HUDEP-2 (cell line): ENCODE measurements around the gene SAMHD1.
"Not testable (repeated sequence)": the region's sequence is repeated elsewhere in the genome, so short reads cannot be mapped to it uniquely, and the experiment has no call there.

Experiments used
- DNase-seq, 76 experiments: peaks; one replicate each; lab custom pipeline; 2025; ENCODE audit not compliant: unreplicated experiment in 76 of 76; lab: John Stamatoyannopoulos, UW

The SAMHD1 gene

DNA sequence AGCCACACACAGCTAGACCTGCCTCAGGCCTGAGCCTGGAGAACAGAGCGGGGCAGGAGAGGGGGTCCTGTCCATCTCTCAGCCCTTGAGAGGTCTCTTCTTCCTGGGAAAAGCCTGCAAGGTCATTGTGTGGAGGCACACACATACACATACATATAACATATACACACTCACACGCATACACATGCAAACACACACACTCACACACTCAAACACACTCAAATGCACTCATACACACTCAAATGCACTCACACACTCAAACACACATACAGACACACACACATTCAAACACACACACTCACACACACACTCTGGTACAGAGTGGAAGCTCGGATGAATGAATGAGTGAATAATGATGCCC, 75.1 kb downstream of the SAMHD1 start:
- no peak for DNase-seq

DNA sequence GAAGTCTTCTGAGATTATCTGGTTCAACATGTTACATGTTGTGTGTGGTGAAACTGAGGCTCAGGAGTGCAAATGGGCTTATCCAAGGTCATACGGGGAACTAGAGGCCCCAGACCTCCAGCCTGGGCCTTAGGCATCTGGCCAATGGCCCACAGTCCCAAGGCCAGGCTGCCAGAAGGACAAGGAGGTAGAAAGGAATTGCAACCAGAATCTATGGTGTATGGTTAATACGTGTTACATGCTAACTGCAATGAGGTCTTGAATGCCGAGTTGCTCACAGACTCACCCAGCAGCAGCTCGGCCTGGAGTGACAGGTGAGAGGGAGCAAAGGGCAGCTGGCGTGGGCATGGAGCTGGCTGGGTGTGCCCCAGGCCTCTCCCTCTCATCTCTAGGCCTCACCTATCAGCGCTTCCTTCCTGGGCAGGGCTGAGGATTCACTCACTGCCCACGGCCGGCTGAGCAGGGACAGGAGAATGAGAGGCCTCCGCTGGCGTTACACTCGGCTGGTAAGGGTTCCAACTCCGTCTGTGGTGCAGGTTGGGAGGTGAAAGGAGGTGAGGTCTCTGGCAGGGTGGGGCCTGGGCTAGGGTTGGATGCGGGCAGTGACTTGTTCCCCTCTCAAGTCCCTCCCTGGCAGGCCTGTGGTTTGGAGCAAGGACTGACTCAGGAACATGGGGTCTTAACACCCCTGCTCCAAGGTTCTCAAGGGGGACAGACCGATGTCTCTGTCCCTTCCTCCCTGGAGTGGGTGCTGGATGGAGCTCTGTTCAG, 75.6 kb downstream of the SAMHD1 start, which contains the start of gene TLDC2:
TSS of gene TLDC2 (plus strand) at position 437 of the 771 bp plus-strand sequence. CDS start at position 474, 37 bp downstream.
- peak in 2 of 76 experiments; percentile 5 to 10 for DNase-seq

DNA sequence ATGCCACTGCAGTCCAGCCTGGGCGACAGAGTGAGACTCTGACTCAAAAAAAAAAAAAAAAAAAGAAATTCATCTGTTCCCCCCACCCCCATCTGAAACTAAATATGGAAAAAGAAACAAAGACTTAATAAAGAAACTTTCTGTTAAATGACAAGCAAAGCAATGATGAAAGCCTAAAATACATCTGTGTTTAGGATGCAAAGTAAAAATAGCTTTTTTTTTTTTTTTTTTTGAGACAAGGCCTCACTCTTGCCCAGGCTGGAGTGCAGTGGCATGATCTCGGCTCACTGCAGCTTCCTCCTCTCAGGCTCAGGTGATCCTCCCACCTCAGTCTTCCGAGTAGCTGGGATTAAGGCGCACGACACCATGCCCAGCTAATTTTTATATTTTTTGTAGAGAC, 76.4 kb downstream of the SAMHD1 start:
- DNase-seq, result not testable (repeated sequence)

DNA sequence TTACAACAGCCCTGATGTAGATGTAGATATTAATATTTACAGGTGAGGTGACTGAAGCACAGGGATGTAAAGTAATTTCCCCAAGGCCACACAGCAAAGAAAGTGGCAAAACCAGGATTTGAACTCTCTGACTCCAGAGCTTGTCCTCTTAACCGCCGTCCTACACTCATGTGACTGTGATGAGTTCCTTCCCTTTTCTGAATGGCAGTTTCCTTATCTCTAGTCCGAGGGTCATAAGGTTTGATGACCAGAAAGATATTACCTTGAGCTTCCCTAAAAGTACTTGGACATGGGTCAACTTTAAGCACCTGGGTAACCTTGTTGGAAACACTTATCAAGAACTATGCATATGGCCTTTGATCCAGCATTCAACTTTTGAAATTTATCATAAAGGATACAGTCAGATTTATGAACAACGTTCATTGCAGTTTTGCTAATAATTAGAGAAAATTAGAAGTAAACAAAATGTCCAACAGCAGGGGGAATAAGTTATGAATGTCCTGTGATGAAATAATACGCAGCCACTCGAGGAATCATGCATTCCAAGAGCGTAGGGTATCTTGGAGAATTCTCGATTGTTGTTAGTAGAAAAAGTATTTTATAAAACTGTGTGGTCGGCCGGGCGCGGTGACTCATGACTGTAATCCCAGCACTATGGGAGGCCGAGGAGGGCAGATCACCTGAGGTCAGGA, 77.9 kb downstream of the SAMHD1 start:
- DNase-seq, result peak in 16 of 76 experiments; percentile 6 to 53 (median 24)

DNA sequence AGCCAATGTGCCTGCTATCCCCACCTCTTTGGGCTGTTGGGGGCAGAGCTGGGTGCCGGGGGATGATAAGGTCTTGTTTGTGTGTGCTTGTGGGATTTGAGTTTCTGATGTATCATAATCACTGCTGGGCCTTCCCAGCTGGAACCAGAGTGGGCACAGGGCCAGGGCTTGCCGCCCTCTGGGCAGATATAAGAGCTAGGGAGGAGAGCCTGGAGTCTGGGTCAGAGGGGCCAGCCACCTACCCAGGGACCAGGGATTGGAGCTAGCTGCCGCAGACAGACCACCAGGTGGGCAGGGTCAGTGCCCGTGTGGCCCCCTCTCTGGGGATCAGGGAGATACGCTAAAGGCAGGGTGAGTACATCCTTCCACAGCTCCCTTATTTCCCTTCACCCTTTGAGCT, 78.7 kb downstream of the SAMHD1 start:
- DNase-seq, result peak in 30 of 76 experiments; percentile 5 to 54 (median 25)

DNA sequence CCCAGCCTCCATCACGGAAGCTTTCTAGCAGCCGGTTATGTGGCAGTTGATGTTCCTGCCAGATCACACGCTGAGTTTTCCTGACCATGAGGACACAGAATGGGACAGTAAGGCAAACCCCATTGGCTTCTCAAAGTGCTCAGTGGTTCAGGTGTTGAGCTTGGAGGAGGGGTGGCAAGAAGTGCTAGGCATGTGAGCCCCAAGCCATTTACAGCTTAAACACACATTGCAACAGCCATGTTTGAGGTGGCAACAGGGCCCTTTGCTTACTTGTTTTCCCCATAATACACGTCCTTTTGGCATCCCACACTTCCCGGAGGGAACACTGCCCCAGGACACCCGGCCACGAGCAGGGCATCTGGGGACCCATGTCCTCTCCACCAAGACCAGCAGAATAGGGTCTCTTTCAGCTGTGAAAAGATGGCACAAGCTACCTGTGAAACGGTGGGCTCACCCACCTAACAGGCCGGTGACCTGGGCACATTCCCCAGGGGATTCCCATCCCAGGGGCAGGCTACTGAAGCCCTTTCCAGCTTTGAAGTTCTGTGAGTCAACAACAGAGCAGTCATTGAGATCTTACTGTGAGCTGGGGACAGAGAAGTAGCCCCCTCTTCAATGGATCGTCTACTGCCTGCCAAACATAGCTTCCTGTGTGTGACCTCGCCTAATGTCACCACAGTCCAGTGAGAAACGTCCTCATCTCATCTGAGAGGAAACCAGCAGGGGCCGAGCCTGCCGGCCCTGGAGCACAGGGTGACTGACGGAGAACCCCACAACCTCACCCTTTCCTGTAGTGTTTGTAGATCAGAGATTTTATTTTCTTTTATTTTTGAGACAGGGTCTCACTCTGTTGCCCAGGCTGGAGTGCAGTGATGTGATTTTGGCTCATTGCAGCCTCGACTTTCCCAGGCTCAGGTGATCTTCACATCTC, 79.6 kb downstream of the SAMHD1 start:
- no peak for DNase-seq

DNA sequence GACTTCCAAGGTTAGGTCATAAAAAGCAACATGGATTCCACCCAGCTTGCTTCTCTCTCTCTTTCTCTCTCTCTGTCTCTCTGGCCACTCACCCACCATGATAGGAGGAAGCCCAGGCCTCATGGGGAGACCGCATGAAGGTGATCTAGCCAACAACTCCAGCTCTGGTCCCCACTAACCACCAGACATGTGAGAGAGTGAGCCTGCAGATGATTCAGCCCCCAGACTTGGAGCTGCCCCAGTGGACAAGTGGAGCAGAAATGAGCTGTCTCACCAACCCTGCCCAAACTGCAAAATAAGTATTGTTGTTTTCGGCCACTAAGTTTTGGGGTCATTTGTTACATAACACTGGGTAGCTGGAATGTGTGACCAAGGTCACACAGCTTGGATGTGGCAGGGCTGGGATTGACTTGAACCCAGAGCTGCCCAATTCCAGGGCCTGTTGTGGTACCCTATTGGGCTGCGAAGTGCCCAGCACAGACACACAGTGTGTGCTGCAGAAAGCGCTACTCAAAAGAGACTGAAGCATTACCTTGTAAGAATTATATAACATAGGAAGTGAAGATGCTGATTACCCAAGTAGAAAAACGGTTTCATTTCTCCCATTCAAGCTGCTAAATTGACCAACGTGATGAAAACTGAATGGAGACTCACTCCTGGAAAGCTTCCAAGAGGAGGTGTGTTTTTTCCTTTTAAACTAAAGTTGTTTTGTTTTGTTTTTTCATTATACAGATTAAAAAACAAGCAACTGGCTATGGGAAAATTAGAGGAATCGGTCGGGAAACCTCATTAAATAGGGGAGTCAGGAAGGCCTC, 84.6 kb downstream of the SAMHD1 start:
- DNase-seq, result peak in 1 of 76 experiments; percentile 6

DNA sequence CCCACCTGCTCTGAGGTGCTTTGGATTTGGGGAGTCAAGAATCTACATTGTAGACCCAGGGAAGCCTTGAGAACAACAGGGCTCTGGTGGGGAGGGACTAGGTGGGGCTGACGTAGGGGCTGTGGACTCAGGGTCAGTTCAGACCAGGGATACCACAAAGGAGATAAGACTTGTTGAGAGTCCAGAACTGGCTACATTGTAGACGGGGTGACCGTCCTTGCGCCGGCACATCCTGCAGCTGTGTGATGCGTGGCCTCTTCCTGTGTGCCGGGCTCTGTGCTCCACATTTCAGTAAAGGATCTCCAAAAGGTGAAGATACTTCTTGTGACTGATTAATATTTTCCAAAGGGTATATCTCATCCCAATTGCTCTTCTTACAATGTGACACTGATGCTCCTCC, 85.3 kb downstream of the SAMHD1 start:
- no peak for DNase-seq

DNA sequence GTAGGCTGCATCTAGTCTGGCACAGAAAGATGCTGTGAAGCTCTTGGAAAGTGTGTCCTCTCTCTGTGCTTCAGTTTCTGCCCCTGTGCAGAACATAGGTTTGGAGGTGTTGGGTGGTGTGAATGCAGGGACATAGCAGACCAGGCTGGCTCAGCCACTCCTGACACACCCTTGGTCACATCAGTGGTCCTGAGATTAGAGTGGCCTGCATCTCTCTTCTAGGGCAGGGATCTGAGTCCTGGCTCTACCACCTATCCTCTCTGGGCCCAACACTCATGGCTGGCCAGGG, 85.7 kb downstream of the SAMHD1 start:
- DNase-seq, result no peak

DNA sequence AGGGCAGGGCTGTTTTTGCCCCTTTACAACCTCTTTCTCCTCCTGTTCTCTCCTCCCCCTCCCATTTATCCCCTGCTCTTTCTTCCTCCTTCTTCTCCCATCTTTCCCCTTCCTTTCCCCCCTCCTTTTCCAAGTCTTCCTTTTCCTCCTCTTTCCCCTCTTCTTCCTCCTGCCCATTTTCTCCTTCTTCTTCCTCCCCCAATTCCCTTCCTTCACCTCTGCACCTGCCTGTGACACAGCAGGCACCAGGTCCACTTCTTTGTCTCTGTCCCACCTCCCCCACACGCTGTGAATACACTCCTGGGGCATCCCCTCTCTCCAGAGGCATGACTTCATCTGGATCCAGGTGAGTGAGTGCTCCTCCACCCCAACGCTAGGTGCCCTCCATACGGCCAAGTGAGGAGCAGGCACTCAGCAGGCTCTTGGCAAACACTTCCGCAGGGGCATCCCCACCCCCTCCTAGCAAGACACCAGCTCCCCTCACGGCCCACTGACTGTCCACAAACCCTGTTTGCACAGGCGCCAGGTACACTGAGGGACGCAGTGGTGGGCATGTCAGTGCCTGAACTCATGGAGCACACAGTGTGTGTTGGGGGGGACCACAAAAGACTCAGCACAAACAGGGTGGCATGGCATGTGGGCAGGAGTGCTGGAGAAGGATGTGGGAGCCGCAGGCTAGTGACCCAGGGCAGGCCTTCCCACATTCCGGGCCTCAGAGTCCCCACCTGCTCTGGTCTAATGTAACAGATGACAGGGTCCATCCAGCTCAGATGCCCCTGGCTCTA, 86.2 kb downstream of the SAMHD1 start:
- no peak for DNase-seq

DNA sequence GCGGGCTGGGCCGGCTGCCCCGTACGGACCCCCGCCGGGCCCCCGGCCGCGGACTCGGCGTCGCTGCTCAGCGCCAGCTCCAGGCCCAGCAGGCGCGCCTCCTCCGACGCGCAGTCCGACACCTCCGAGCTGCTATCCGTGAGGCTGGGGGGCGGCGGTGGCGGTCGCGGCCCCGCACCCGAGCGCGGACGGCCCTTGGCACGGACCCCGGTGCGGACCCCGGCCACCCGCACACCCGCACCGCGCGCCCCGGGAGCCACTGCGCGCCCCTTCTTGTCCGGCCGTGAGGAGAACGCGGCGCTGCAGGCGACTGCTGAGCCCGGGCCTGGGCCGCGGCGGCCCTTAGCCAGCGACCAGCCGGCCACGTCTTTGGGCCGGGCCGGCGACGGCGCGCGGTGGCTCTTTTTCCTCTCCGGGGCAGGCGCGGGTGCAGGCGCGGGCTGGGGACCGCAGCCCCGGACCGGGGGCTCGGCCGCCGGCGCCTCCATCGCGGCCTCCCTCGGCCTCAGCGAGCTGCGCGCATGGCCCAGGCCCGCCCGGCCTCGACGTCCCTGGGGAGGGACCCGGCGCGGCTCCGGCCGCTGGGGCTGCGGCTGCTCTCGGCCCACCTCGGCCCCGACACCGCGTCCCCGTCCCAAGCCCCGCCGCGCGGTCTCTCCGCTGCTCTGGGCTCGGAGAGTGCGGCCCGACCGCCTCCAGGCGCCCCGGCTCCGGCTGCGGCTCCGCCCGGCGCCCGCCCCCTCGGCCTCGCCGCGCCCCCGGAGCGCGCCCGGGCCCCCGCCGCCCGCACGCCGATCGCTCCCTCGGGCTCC, 88.4 kb downstream of the SAMHD1 start:
- DNase-seq, result peak in 6 of 76 experiments; percentile 5 to 77 (median 57)

DNA sequence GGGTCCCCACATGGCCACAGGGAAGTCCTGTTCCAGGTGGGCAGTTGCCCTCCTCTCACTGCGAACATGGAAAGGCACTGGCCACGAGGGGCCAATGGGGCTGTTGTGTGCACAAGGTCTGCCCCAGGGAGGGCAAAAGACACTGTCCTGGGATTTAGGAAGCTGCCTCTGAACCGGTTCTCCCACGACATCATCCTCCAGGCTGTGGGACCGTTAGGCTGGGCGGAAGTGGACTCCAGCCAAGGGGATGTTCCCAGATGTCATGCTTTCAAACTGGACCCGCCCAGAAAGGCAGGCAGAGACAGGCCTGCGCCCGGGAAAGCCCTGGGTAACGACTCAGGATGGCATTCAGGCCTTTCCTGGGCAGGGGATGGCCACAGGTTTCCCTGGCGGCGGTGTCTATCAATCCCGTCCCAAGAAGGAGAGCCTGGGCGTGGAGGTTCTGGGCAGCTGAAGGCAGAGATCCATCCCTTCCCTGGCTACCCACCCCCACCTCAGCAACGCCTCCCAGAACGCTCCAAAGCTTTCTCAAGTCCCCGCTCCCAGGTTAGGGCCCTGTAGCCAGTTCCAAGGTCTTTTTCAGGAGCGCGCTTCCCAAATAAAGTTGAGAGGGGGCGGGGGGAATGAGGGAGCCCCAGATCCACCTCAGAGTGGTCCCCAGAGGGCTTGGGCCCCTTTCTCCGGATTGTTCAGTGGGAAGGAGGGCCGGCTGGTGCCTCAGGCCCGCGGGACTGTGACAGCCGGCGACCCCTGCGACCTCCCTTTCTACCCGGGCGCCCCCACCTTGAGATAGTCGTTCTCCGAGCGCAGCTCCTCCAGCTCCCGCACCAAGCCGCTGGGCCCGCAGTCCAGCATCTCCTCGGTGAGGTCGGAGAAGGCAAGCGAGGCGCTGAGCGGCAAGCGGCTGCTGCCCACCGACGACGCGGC, 89.4 kb downstream of the SAMHD1 start:
- peak in 71 of 76 experiments; percentile 24 to 85 (median 66) for DNase-seq

DNA sequence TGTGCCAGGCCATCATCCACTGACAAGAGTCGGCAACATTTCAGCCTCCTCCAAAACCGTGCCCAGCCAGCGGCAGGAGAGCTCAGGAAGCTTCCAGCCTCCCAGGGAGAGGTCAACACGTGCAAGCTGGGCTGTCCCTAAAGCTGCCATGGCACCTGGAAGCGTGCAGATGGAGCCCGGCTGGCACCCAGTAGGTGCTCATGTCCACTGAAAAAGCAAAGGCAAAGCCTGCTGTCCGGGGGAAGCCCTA, 90.0 kb downstream of the SAMHD1 start:
- DNase-seq, result no peak

DNA sequence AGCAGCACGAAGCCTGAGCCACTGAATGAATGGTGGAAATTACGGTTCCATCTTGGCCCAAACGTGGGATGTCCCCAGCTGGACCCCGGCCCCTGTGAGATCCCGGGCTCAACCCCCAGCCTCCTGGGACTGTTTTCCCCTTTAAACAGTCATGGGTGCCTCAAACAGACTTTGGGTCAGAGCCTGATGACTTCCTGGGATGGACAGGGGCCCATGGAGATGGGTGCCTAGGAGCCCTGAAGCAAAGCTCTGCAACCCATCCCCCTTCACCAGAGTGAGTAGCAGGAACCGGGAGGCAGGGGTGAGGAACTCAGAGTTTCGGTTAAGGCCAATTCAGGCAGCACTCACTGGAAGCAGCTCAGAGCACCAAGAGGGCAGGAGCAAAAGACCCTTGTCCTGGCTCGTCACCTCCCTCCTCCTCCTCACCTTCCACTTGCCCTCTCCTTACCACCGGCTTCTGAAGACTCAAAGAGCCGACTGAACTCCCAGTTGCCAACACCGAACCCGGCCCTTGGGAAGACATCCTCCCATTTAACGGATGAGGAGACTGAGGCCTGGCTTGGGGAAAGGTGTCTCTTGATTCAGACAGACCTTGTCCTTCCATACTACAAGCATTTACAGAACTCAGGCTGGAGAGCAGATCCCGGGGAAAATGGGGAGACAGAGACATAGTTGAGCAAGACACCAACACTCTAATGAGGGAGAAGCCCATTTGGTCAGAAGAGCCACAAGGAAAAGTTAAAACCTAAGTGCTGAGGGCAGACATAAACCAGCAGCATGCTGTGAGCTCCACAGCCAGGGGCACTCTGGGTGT, 90.5 kb downstream of the SAMHD1 start:
- no peak for DNase-seq

DNA sequence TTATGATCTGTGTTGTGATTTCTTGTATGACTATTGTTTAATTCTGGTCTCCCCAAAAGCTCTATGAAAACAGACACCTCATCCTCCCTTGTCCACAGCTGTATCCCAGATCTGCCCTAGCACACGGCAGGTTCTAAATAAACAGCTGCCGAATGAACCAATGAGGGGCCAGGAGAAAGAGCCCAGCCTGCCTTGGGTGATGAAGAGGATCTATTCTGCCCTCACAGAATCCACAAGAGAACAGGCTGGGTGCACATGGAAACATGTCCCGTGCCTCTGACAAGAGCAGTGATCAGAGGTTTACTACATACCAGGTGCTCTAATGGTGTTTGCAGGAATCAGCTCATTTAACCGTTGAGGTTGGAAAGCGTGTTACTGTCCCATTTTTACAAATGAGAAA, 91.2 kb downstream of the SAMHD1 start:
- no peak for DNase-seq

DNA sequence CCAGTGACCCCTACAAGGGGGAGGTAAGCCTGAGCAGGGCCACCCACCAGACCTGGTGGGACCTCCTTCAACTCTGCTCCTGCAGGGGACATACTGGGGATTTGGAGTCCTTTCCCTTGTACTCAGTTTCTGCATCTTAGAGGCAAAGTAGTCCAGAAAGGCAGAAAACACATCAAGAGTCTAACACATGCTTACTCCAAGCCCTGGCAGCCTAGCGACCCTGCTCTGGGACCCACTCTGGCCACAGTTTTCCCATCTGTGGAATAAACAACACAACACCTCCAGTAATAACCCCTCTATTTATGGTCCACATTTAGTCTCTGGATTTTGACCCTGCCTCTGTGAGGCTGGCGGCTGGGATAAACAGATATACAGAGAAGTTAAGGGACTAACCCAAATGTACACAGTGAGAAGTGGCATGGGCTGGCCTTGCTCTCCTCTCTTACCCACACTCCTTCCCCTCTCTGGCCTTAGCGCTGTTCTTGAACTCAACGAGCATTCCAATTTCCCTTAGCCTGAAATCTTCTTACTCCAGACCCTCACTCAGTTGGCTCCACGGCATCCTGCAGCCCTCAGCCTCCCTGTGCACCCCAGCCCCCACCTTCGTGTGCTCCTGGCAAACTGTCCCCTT, 91.7 kb downstream of the SAMHD1 start:
- DNase-seq, result no peak

DNA sequence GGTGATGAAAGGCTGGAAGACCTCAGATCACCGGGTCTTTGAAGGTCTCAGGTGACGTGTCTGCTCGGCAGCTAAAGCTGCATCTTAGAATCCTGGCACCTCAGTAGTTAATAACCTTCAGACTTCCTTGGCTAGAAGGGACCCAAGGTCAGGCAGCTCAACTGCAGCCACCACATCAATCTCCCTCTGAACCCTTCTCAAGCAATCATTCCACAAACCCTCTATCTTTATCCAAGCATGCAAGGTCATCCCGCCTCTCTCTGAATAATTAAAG, 92.3 kb downstream of the SAMHD1 start:
- no peak for DNase-seq
